ENCODE data around the gene MANSC4. TPM values are rescaled to one million over a fixed set of nuclear protein-coding genes. Genes with fewer than 3 reads are reported as not detected.

Gene MANSC4
- total RNA-seq, 1 experiment from 2014 or later, result not detected

GRCh38 chr12:27797301-27798025, 17.4 kb upstream of the MANSC4 start:
- intact Hi-C loops (cut with micrococcal nuclease), result no loop called here
- no peak for TF ChIP-seq CTCF (IDR thresholded peaks at IDR 0.05; ENCODE audit: unreplicated experiment)
- Mint-ChIP-seq H3K4me3 (ENCODE audit: unreplicated experiment) (no peak overlapping the region), H3K36me3 (ENCODE audit: insufficient read depth, unreplicated experiment) (peaks cover 77% of the 10 kb centered on the region), H3K4me1 (ENCODE audit: insufficient read depth, unreplicated experiment) (peaks cover 6% of the 10 kb centered on the region), H3K27ac (ENCODE audit: low read depth, unreplicated experiment) (no peak overlapping the region), H3K27me3 (ENCODE audit: insufficient read depth, unreplicated experiment) (no peaks in the 10 kb centered on the region), H3K9me3 (ENCODE audit: unreplicated experiment) (no peaks in the 10 kb centered on the region)
- ChIA-PET POLR2A (interaction anchor here (0.6 to 1.4 kb wide), 3 partner anchors 9 to 50 kb away, joined by 3 to 4 read pairs (median 3); no protein-coding TSS in a partner anchor), CTCF (interaction anchor here (2.2 kb wide), 1 partner anchor 93 kb away, joined by 5 read pairs; no protein-coding TSS in a partner anchor)
- no TSS peak for BruUV-seq (replicated peaks)
- DNase-seq (ENCODE audit: unreplicated experiment), result no peak

GRCh38 chr12:27796128-27796527, 16.1 kb upstream of the MANSC4 start:
- H3K27me3 Mint-ChIP-seq (ENCODE audit: insufficient read depth, unreplicated experiment), result no peaks in the 10 kb centered on the region
- no peak for DNase-seq (ENCODE audit: unreplicated experiment)
- intact Hi-C loops (cut with micrococcal nuclease), result no loop called here
- ChIA-PET CTCF (interaction anchor here (0.8 to 1.8 kb wide), 2 partner anchors 9 to 25 kb away, joined by 3 to 7 read pairs; no protein-coding TSS in a partner anchor), POLR2A (interaction anchor here (0.7 to 0.8 kb wide), 2 partner anchors 16 to 125 kb away, joined by 3 read pairs; partner anchors contain the start of genes KLHL42 and MANSC4)
- H3K4me1 Mint-ChIP-seq (ENCODE audit: insufficient read depth, unreplicated experiment), result peaks cover 6% of the 10 kb centered on the region
- no peaks in the 10 kb centered on the region for H3K9me3 Mint-ChIP-seq (ENCODE audit: unreplicated experiment)
- H3K4me3 Mint-ChIP-seq (ENCODE audit: unreplicated experiment), result no peak overlapping the region
- H3K27ac Mint-ChIP-seq (ENCODE audit: low read depth, unreplicated experiment), result no peak overlapping the region
- peaks cover 87% of the 10 kb centered on the region for H3K36me3 Mint-ChIP-seq (ENCODE audit: insufficient read depth, unreplicated experiment)
- no TSS peak for BruUV-seq (replicated peaks)
- no peak for TF ChIP-seq CTCF (IDR thresholded peaks at IDR 0.05; ENCODE audit: unreplicated experiment)

DNA sequence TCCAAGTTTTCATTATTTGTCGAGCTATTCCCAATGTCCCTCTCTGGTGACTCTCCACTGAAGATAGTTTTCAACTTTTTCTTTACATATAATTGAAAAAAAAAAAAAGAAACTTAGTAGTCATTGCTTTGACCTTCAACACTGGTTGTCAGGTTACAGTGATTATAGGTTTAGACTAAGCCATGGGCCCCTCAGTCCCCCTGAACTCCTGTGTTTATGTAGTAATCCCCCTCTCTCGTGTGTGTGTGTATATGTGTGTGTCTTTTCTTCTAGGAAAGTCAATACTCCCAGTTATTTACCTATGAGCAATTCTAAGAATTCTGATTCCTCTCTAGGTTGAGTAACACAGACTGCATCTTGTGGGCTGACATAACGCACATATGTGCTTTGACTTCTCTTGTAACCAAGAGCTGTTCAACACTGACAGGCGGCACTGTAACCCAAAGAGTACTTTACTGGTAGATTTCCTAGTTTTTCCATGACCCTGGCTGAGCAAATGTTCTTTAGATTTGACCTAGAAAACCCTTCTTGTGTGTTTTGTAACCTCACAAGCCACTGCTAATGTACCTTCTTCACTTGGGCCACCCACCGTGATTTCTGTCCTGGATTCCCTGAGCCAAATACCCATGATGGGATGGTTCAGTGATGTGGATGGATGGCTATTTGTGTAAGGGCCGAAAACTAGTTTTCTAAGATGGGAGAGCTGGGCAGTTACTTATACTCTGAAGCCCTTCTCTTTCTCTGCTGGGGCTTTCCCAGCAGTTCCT, 15.0 kb upstream of the MANSC4 start:
- ChIA-PET POLR2A (interaction anchor here (0.7 to 0.8 kb wide), 2 partner anchors 15 to 80 kb away, joined by 3 read pairs; partner anchors contain the start of genes KLHL42 and MANSC4), CTCF (interaction anchor here (0.7 to 1.8 kb wide), 3 partner anchors 26 to 118 kb away, joined by 3 to 7 read pairs (median 4); no protein-coding TSS in a partner anchor)
- H3K27me3 Mint-ChIP-seq (ENCODE audit: insufficient read depth, unreplicated experiment), result no peaks in the 10 kb centered on the region
- intact Hi-C loops (cut with micrococcal nuclease), result no loop called here
- no peak overlapping the region for H3K4me3 Mint-ChIP-seq (ENCODE audit: unreplicated experiment)
- H3K27ac Mint-ChIP-seq (ENCODE audit: low read depth, unreplicated experiment), result peak overlapping the region; percentile 33
- peaks cover 79% of the 10 kb centered on the region for H3K36me3 Mint-ChIP-seq (ENCODE audit: insufficient read depth, unreplicated experiment)
- DNase-seq (ENCODE audit: unreplicated experiment), result no peak
- no TSS peak for BruUV-seq (replicated peaks)
- no peaks in the 10 kb centered on the region for H3K9me3 Mint-ChIP-seq (ENCODE audit: unreplicated experiment)
- TF ChIP-seq CTCF (IDR thresholded peaks at IDR 0.05; ENCODE audit: unreplicated experiment), result no peak
- H3K4me1 Mint-ChIP-seq (ENCODE audit: insufficient read depth, unreplicated experiment), result peaks cover 6% of the 10 kb centered on the region

- DNase-seq (ENCODE audit: unreplicated experiment), result no peak
- Mint-ChIP-seq H3K36me3 (ENCODE audit: insufficient read depth, unreplicated experiment) (peaks cover 41% of the 10 kb centered on the region), H3K27me3 (ENCODE audit: insufficient read depth, unreplicated experiment) (no peaks in the 10 kb centered on the region), H3K4me3 (ENCODE audit: unreplicated experiment) (no peak overlapping the region), H3K9me3 (ENCODE audit: unreplicated experiment) (no peaks in the 10 kb centered on the region), H3K27ac (ENCODE audit: low read depth, unreplicated experiment) (no peak overlapping the region), H3K4me1 (ENCODE audit: insufficient read depth, unreplicated experiment) (peaks cover 28% of the 10 kb centered on the region)
- ChIA-PET CTCF (interaction anchor here (0.6 to 1.1 kb wide), 4 partner anchors 21 to 1572 kb away, joined by 3 to 5 read pairs (median 3); no protein-coding TSS in a partner anchor), POLR2A (interaction anchor here (1.2 kb wide), 1 partner anchor 61 kb away, joined by 3 read pairs; no protein-coding TSS in a partner anchor)
- intact Hi-C loops (cut with micrococcal nuclease), result no loop called here
- BruUV-seq (replicated peaks), result no TSS peak
- no peak for TF ChIP-seq CTCF (IDR thresholded peaks at IDR 0.05; ENCODE audit: unreplicated experiment)
Measured at GRCh38 chr12:27790179-27790578, 10.1 kb upstream of the MANSC4 start.
